Superior temporal gyrus (tissue), 1 donor: ENCODE data around the gene ZNF30.
"Not testable (repeated sequence)": the region's sequence is repeated elsewhere in the genome, so short reads cannot be mapped to it uniquely, and the experiment has no call there.

ENCODE experiments used
- DNase-seq: peaks from one replicate; pipeline ENCODE4 v3.0.0-alpha.2; 2016; ENCODE audit errors: extremely low spot score

ZNF30 gene

GRCh38 chr19:34985249-34986022 is 58.7 kb downstream of the ZNF30 start:
- no peak for DNase-seq

- DNase-seq, result no peak
These were observed 61.4 kb downstream of the ZNF30 start for GRCh38 chr19:34988119-34988518.

GRCh38 chr19:34989298-34989697 is 62.6 kb downstream of the ZNF30 start:
- no peak for DNase-seq

GRCh38 chr19:34990578-34991192 is 64.0 kb downstream of the ZNF30 start:
- DNase-seq, result no peak

- no peak for DNase-seq
These were observed 65.0 kb downstream of the ZNF30 start for GRCh38 chr19:34991542-34992333.

GRCh38 chr19:34992582-34992981 is 65.9 kb downstream of the ZNF30 start:
- DNase-seq, result not testable (repeated sequence)

- DNase-seq, result no peak
These were observed 67.6 kb downstream of the ZNF30 start for GRCh38 chr19:34994286-34994642.
